Measurements from ENCODE around the gene SGMS1. TPM values are rescaled to one million over a fixed set of nuclear protein-coding genes. Genes with fewer than 3 reads are reported as not detected.

Gene SGMS1
- total RNA-seq, 4 donors from 2014 or later: 64.3 to 132 (median 87.0) TPM

DNA sequence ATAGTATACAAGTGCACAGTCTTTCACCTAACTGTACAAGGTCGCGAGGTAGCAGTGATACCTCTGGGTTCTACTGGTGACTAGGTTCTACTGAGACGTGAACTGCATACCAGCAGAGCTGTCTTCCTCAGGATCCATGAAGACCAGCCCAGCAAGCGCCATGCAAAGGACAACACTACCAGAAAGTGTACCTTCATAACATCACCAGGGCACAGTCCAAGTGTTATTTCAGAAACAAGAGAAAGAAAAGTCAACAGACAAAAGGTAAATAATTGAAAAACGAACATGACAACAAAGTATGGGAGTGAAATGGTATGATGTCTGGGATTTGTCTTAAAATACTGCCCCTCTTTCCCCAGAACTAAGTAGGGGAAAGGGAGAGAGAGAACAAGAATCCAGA is 231.3 kb downstream of the SGMS1 start:
- WGBS: 98% methylated on average over 5 of the region's 5 CpGs
- no peaks in the 10 kb centered on the region for H3K27me3 ChIP-seq
- no peak overlapping the region for H3K4me3 ChIP-seq
- DNase-seq (ENCODE audit: extremely low spot score): no peak
- intact Hi-C loops (cut with DNase I): no loop called here
- H3K9me3 ChIP-seq: no peaks in the 10 kb centered on the region
- H3K36me3 ChIP-seq: no peaks in the 10 kb centered on the region
- H3K27ac ChIP-seq (replicated peaks in 1 of 4): no peak overlapping the region
- peaks cover 0 to 15% (median 9%) of the 10 kb centered on the region in 4 donors for H3K4me1 ChIP-seq
- TF ChIP-seq EP300 (IDR thresholded peaks at IDR 0.05): no peak
- no peak for TF ChIP-seq POLR2A (IDR thresholded peaks at IDR 0.05; ENCODE audit: low read depth)
- no peak for TF ChIP-seq POLR2AphosphoS5 (IDR thresholded peaks at IDR 0.05)
- TF ChIP-seq, protein P1, sequence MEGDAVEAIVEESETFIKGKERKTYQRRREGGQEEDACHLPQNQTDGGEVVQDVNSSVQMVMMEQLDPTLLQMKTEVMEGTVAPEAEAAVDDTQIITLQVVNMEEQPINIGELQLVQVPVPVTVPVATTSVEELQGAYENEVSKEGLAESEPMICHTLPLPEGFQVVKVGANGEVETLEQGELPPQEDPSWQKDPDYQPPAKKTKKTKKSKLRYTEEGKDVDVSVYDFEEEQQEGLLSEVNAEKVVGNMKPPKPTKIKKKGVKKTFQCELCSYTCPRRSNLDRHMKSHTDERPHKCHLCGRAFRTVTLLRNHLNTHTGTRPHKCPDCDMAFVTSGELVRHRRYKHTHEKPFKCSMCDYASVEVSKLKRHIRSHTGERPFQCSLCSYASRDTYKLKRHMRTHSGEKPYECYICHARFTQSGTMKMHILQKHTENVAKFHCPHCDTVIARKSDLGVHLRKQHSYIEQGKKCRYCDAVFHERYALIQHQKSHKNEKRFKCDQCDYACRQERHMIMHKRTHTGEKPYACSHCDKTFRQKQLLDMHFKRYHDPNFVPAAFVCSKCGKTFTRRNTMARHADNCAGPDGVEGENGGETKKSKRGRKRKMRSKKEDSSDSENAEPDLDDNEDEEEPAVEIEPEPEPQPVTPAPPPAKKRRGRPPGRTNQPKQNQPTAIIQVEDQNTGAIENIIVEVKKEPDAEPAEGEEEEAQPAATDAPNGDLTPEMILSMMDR (IDR thresholded peaks at IDR 0.05): no peak

DNA sequence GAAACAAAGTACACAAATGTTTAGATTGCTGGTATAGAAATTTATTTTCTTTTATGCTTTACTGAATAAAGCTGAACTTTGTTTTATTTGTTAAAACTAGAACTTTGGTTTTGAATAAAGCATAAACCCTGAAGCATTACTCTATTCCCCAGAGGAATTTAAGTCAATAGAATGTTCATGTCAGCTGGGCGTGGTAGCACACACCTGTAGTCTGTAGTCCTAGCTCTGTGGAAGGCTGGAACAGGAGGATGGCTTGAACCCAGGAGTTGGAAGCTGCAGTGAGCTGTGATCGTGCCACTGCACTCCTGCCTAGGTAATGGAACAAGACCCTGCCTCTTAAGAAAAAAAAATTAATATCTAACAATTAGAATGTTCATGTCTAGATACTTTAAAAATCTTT is 233.5 kb downstream of the SGMS1 start:
- no peak for TF ChIP-seq POLR2A (IDR thresholded peaks at IDR 0.05; ENCODE audit: low read depth)
- TF ChIP-seq, protein P1 (IDR thresholded peaks at IDR 0.05): no peak
- no peak for TF ChIP-seq EP300 (IDR thresholded peaks at IDR 0.05)
- Histone ChIP-seq H3K27ac (replicated peaks in 1 of 4) (no peak overlapping the region), H3K4me3 (no peak overlapping the region), H3K27me3 (no peaks in the 10 kb centered on the region), H3K36me3 (no peaks in the 10 kb centered on the region), H3K9me3 (no peaks in the 10 kb centered on the region), H3K4me1 (peaks cover 3 to 13% (median 9%) of the 10 kb centered on the region in 4 donors)
- 100% methylated on average over 2 of the region's 2 CpGs for WGBS
- DNase-seq (ENCODE audit: extremely low spot score): no peak
- intact Hi-C loops (cut with DNase I): no loop called here

DNA sequence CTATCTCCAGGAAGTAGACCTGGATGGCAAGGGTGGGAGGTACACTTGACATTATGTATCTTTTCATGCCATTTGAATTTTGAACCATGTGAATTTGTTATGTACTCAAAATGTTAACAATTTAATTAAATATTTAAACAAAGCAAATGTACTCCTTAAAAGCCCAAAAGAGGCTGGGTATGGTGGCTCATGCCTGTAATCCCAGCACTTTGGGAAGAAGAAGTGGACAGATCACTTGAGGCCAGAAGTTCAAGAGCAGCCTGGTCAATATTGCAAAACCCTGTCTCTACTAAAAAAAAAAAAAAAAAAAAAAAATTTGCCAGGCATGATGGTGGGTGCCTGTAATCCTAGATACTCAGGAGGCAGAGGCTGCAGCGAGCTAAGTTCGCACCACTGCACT is 235.6 kb downstream of the SGMS1 start:
- WGBS: 96% methylated on average over 2 of the region's 2 CpGs
- H3K36me3 ChIP-seq: no peaks in the 10 kb centered on the region
- H3K27ac ChIP-seq (replicated peaks in 1 of 4): no peak overlapping the region
- no peak for TF ChIP-seq POLR2A (IDR thresholded peaks at IDR 0.05; ENCODE audit: low read depth)
- TF ChIP-seq POLR2AphosphoS5 (IDR thresholded peaks at IDR 0.05): no peak
- no peak for TF ChIP-seq EP300 (IDR thresholded peaks at IDR 0.05)
- TF ChIP-seq, protein P1 (IDR thresholded peaks at IDR 0.05): no peak
- no peaks in the 10 kb centered on the region for H3K9me3 ChIP-seq
- DNase-seq (ENCODE audit: extremely low spot score): no peak
- intact Hi-C loops (cut with DNase I): no loop called here
- no peak overlapping the region for H3K4me3 ChIP-seq
- peaks cover 0 to 31% (median 10%) of the 10 kb centered on the region in 4 donors for H3K4me1 ChIP-seq
- H3K27me3 ChIP-seq: no peaks in the 10 kb centered on the region

DNA sequence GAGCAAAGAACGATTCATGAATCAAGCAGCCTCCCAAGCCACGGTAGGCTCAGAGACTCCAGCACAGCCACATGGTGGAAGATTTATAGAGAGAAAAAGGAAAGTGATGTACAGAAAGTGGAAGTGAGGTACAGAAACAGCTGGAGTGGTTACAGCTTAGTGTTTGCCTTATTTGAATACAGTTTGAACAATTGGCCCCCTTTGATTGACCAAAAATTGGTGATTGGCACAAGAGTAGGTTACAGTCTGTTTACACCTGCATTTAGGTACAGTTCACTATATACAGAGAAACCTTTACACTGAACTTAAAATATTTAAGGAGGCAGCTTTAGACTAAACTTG is 236.1 kb downstream of the SGMS1 start:
- Histone ChIP-seq H3K36me3 (no peaks in the 10 kb centered on the region), H3K9me3 (no peaks in the 10 kb centered on the region), H3K4me3 (no peak overlapping the region), H3K4me1 (peaks cover 3 to 36% (median 12%) of the 10 kb centered on the region in 4 donors), H3K27me3 (no peaks in the 10 kb centered on the region), H3K27ac (replicated peaks in 1 of 4) (no peak overlapping the region)
- DNase-seq (ENCODE audit: extremely low spot score): no peak
- intact Hi-C loops (cut with DNase I): no loop called here
- 80% methylated on average over 2 of the region's 2 CpGs for WGBS
- TF ChIP-seq POLR2AphosphoS5 (IDR thresholded peaks at IDR 0.05) (no peak), EP300 (IDR thresholded peaks at IDR 0.05) (no peak), POLR2A (IDR thresholded peaks at IDR 0.05; ENCODE audit: low read depth) (no peak)
- TF ChIP-seq, protein P1 (IDR thresholded peaks at IDR 0.05): no peak

DNA sequence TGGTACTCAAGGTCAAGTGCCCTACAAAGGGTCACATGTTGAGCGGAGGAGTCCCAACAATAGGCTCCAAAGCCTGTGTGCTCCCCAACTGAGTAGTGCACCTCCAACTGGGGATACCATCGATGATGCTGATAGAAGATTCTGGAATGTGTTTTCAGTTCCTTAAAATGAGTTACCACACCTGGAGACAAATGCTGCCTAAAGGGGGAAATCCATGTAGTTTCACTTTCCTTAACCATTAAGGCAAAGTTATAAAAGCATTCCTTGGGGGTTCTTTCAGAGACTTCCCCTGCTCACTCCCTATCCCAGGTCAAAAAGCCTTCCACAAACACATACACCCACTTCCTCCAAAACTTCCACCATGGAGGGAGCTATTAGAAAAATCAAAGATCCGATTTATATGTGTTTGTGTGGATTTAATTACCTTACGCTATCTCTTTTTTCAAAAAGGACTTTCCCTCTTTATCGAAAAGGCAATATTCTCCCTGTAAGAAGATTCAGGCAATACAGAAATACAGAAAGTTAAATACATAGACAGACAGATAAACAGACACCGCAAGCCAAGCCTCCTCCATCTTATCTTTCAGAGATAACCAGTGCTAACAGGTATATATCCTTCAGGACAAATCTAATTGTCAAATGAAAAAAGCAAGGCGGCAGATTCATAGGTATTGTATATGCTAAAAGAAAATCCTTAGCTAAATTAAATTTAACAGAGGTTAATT is 236.6 kb downstream of the SGMS1 start:
- Histone ChIP-seq H3K9me3 (no peaks in the 10 kb centered on the region), H3K4me1 (peaks cover 7 to 42% (median 15%) of the 10 kb centered on the region in 4 donors), H3K27ac (replicated peaks in 1 of 4) (no peak overlapping the region), H3K4me3 (no peak overlapping the region), H3K36me3 (no peaks in the 10 kb centered on the region), H3K27me3 (no peaks in the 10 kb centered on the region)
- intact Hi-C loops (cut with DNase I): no loop called here
- 94% methylated on average over 7 of the region's 7 CpGs for WGBS
- DNase-seq (ENCODE audit: extremely low spot score): no peak
- TF ChIP-seq POLR2A (IDR thresholded peaks at IDR 0.05; ENCODE audit: low read depth): no peak
- TF ChIP-seq, protein P1 (IDR thresholded peaks at IDR 0.05): no peak
- TF ChIP-seq EP300 (IDR thresholded peaks at IDR 0.05): no peak
- no peak for TF ChIP-seq POLR2AphosphoS5 (IDR thresholded peaks at IDR 0.05)
